HL-60 (cell line): Measurements from ENCODE around the gene FAM53A.

Experiments used
- CTCF ChIP-seq: IDR thresholded peaks from one replicate; pipeline ENCODE4 v1.5.1; 2011; ENCODE audit warnings: low read length, control low read depth, inconsistent platforms; ENCODE audit not compliant: insufficient read depth
- GABPA ChIP-seq: IDR thresholded peaks from 2 replicates; pipeline ENCODE4 v1.6.1; 2012; ENCODE audit warnings: low read depth
- POLR2AphosphoS5 ChIP-seq: IDR thresholded peaks from 2 replicates; pipeline ENCODE4 v1.6.1; 2012; ENCODE audit warnings: low read depth
- REST ChIP-seq: IDR thresholded peaks from 2 replicates; pipeline ENCODE4 v1.6.1; 2012; ENCODE audit warnings: low read depth; ENCODE audit not compliant: insufficient replicate concordance
- SPI1 ChIP-seq: IDR thresholded peaks from 2 replicates; pipeline ENCODE4 v1.6.1; 2012; ENCODE audit warnings: low read depth, mild to moderate bottlenecking, borderline replicate concordance

- TF ChIP-seq CTCF (no peak), REST (no peak), SPI1 (no peak), POLR2AphosphoS5 (no peak), GABPA (no peak)
These were observed 65.7 kb downstream of the FAM53A start for GRCh38 chr4:1618438-1618837.
